Breast epithelium (tissue), 3 donors: ENCODE measurements around the gene CEP112.

Experiments
- POLR2AphosphoS5 ChIP-seq, 3 donors: sonication (generic); formaldehyde crosslinking; IDR thresholded peaks; one replicate each; pipeline ENCODE4 v1.6.1; 2017; ENCODE audit warnings: antibody characterized with exemption in 3 of 3
- TF ChIP-seq, protein P1 (sequence below), 3 donors: fragments of 450-650 bp; IDR thresholded peaks; one replicate each; pipeline ENCODE4 v1.5.1; 2016 to 2017; ENCODE audit warnings: antibody characterized with exemption in 3 of 3, mild to moderate bottlenecking in 3 of 3, moderate library complexity in 3 of 3

DNA sequence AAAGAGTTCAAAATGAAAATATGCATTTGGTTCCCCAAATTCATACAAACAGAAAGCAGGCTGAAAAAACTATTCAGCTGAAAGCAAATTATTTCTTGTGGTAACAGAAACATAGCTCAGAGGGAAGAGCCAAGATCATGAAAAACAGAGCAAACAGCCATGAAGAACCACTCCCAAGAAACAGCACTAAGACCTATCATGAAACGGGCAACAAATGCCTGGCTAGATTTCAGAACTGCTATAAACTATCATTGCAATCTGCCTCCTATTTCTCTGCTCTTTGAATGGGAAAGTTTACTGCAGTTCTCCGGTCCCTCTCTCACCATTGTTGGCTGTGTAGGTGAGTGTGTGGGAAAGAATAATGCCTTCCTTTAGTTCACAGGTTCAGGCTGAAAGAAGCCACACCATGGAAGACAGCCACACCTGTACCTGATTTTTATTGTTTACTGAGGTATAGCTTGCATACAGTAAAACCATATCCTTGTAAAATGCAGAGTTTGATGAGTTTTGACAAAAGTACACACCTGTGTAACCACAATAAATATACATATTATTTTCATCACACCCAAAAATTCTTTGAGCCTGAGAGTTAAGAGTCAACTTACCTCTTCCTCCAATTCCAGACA, 48.2 kb downstream of the CEP112 start:
- TF ChIP-seq, protein P1, sequence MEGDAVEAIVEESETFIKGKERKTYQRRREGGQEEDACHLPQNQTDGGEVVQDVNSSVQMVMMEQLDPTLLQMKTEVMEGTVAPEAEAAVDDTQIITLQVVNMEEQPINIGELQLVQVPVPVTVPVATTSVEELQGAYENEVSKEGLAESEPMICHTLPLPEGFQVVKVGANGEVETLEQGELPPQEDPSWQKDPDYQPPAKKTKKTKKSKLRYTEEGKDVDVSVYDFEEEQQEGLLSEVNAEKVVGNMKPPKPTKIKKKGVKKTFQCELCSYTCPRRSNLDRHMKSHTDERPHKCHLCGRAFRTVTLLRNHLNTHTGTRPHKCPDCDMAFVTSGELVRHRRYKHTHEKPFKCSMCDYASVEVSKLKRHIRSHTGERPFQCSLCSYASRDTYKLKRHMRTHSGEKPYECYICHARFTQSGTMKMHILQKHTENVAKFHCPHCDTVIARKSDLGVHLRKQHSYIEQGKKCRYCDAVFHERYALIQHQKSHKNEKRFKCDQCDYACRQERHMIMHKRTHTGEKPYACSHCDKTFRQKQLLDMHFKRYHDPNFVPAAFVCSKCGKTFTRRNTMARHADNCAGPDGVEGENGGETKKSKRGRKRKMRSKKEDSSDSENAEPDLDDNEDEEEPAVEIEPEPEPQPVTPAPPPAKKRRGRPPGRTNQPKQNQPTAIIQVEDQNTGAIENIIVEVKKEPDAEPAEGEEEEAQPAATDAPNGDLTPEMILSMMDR (IDR thresholded peaks at IDR 0.05): no peak
- no peak for TF ChIP-seq POLR2AphosphoS5 (IDR thresholded peaks at IDR 0.05)
